ENCODE data around the gene KRTAP3-2.

GRCh38 chr17:41009301-41009760 is 9.6 kb upstream of the KRTAP3-2 start:
- TF ChIP-seq REST (IDR thresholded peaks at IDR 0.05; ENCODE audit: low read depth) (no peak), JUND (IDR thresholded peaks at IDR 0.05) (no peak)

Data from HCT116 (cell line).